GM18861 (cell line): ENCODE data around the gene STK32B.

ENCODE experiments used
- ATAC-seq: cut with Tn5 transposase; IDR thresholded peaks from one replicate; pipeline ENCODE4 v1.9.1; 2021; ENCODE audit not compliant: unreplicated experiment

STK32B gene

GRCh38 chr4:5503336-5503936 is 452.2 kb downstream of the STK32B start:
- ATAC-seq, result no peak

GRCh38 chr4:5504486-5504885 is 453.2 kb downstream of the STK32B start:
- ATAC-seq, result no peak

GRCh38 chr4:5510504-5510903 is 459.2 kb downstream of the STK32B start:
- ATAC-seq, result no peak

- ATAC-seq, result no peak
Measured at GRCh38 chr4:5511791-5512190, 460.5 kb downstream of the STK32B start.

GRCh38 chr4:5515646-5516045 is 464.4 kb downstream of the STK32B start:
- no peak for ATAC-seq

GRCh38 chr4:5517372-5517771 is 466.1 kb downstream of the STK32B start:
- no peak for ATAC-seq

- no peak for ATAC-seq
Measured at GRCh38 chr4:5524446-5525299, 473.4 kb downstream of the STK32B start.

- no peak for ATAC-seq
Measured at GRCh38 chr4:5526080-5526846, 475.0 kb downstream of the STK32B start.

GRCh38 chr4:5527211-5527610 is 475.9 kb downstream of the STK32B start:
- ATAC-seq, result no peak

- no peak for ATAC-seq
Measured at GRCh38 chr4:5528031-5528436, 476.8 kb downstream of the STK32B start.

- no peak for ATAC-seq
Measured at GRCh38 chr4:5532100-5532499, 480.8 kb downstream of the STK32B start.

- ATAC-seq, result no peak
Measured at GRCh38 chr4:5539584-5539983, 488.3 kb downstream of the STK32B start.

- ATAC-seq, result no peak
Measured at GRCh38 chr4:5541169-5541568, 489.9 kb downstream of the STK32B start.

GRCh38 chr4:5543681-5544080 is 492.4 kb downstream of the STK32B start:
- no peak for ATAC-seq

- ATAC-seq, result no peak
Measured at GRCh38 chr4:5544762-5545161, 493.5 kb downstream of the STK32B start.

- no peak for ATAC-seq
Measured at GRCh38 chr4:5545271-5545670, 494.0 kb downstream of the STK32B start.

GRCh38 chr4:5547651-5548249 is 496.5 kb downstream of the STK32B start:
- ATAC-seq, result no peak
